Lung (tissue), 12 donors: ENCODE results near the gene BTN2A1. TPM values are rescaled to one million over a fixed set of nuclear protein-coding genes. Genes with fewer than 3 reads are reported as not detected.

Source experiments
- ATAC-seq: fragments of 200-7000 bp; cut with Tn5 transposase; one replicate; pipeline ENCODE4 v1.9.1; 2020; ENCODE audit warnings: moderate number of reproducible peaks; ENCODE audit not compliant: insufficient read depth, low FRiP score
- DNase-seq, 3 donors: peaks; one replicate each; pipeline ENCODE4 v3.0.0-alpha.2; 2013 to 2017
- H3K27ac ChIP-seq, 2 donors: one replicate each; pipeline ENCODE4 v1.5.1; 2013; ENCODE audit warnings: mild to moderate bottlenecking in 2 of 2, moderate library complexity in 2 of 2, control low read depth in 1 of 2, inconsistent platforms in 1 of 2, low read depth in 1 of 2, low read length in 1 of 2
- H3K27me3 ChIP-seq, 3 donors: one replicate each; pipeline ENCODE4 v1.5.1; 2013; ENCODE audit warnings: low read length in 2 of 3; ENCODE audit not compliant: control insufficient read depth in 3 of 3, insufficient read depth in 3 of 3
- H3K36me3 ChIP-seq, 4 donors: one replicate each; pipeline ENCODE4 v1.5.1; 2013; ENCODE audit warnings: low read length in 4 of 4, mild to moderate bottlenecking in 1 of 4, moderate library complexity in 1 of 4; ENCODE audit not compliant: control insufficient read depth in 4 of 4, insufficient read depth in 4 of 4
- H3K4me1 ChIP-seq, 5 donors: one replicate each; pipeline ENCODE4 v1.5.1; 2013; ENCODE audit warnings: low read length in 5 of 5, mild to moderate bottlenecking in 2 of 5, moderate library complexity in 1 of 5; ENCODE audit not compliant: control insufficient read depth in 5 of 5, insufficient read depth in 5 of 5
- H3K4me3 ChIP-seq: one replicate; pipeline ENCODE4 v1.5.1; 2013; ENCODE audit warnings: mild to moderate bottlenecking, control low read depth, moderate library complexity
- H3K9ac ChIP-seq, 2 donors: one replicate each; pipeline ENCODE4 v1.5.1; 2013; ENCODE audit warnings: low read length in 2 of 2, control low read depth in 1 of 2; ENCODE audit not compliant: insufficient read depth in 1 of 2
- H3K9me3 ChIP-seq, 4 donors: one replicate each; pipeline ENCODE4 v1.5.1; 2013; ENCODE audit warnings: low read length in 3 of 4, mild to moderate bottlenecking in 1 of 4, moderate library complexity in 1 of 4; ENCODE audit not compliant: control insufficient read depth in 4 of 4, insufficient read depth in 3 of 4
- WGBS, 2 donors: extraction: QIAGEN DNeasy Blood & Tissue Kit; methylation state at CpG; one replicate each; pipeline ENCODE4 v1.1.7; 2013; 5-methylcytosine and 5-hydroxymethylcytosine counted together
- polyA plus RNA-seq, 2 donors: library from polyadenylated mRNA; stranded (reverse); fragments of 200-250 nt; gene quantifications; one replicate each; pipeline ENCODE4 v1.2.1, GENCODE V29; 2013
- total RNA-seq, 2 donors: library from RNA; depleted of rRNA in 1 of 2; stranded (reverse); fragments of >200 nt in 1 of 2; gene quantifications; one replicate each; pipeline ENCODE4 v1.2.1, GENCODE V29; 2014 to 2021
- TF ChIP-seq, protein P1 (sequence below): IDR thresholded peaks from 2 replicates; pipeline ENCODE4 v1.5.1; 2012; ENCODE audit warnings: mild to moderate bottlenecking; ENCODE audit errors: control extremely low read depth, extremely low read depth
- donor health status: control.
- donor health status: control.
- donor health status: Bipolar disorder and iron deficiency.
- donor health status: healthy.
- donor health status: DM: yes; HTN: yes; CAD: no.

The BTN2A1 gene
- total and polyA plus RNA-seq, 4 donors = 12.4 to 35.3 (median 21.8) TPM

DNA sequence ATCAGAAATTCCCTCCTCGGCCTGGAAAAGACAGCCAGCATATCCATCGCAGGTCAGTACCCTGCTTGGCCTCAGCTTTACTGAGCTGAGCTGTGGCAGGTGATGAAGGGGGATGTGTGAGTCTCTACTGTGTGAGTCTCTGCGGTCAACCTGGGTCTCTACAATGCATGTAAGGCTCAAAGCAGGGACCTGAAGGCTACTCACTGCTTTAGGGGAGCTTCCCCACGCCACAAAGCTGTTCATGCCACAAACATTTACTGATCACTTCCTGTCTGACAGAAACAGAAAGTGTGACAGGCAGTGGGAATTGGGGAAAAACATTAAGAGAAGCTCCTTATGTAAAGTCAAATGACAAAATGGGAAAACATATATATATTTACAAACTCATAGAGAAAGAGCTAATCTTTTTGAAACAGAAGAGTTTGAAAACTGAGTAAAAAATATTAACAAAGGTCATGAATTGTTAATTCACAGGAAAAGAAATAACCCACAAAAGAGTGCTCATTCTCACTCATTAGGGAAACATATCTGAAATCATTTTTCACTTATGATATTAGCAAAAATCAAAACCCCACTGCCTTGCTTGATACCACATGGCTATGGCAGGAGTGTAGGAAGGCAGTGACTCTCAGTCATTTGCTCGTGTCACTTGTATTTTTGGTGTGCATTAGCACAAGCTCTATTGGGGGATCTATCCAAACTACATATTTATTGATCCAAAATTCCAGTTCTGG is 11.7 kb upstream of the BTN2A1 start:
- H3K9me3 ChIP-seq = no peaks in the 10 kb centered on the region
- H3K27ac ChIP-seq = peak overlapping the region in 1 of 2 donors; percentile 71
- no peak for DNase-seq
- peaks cover 4 to 20% (median 15%) of the 10 kb centered on the region in 4 donors for H3K36me3 ChIP-seq
- ATAC-seq = no peak
- H3K27me3 ChIP-seq = no peaks in the 10 kb centered on the region
- H3K4me1 ChIP-seq = peaks cover 0 to 8% (median 0%) of the 10 kb centered on the region in 5 donors
- H3K9ac ChIP-seq = no peak overlapping the region
- no peak overlapping the region for H3K4me3 ChIP-seq
- TF ChIP-seq, protein P1, sequence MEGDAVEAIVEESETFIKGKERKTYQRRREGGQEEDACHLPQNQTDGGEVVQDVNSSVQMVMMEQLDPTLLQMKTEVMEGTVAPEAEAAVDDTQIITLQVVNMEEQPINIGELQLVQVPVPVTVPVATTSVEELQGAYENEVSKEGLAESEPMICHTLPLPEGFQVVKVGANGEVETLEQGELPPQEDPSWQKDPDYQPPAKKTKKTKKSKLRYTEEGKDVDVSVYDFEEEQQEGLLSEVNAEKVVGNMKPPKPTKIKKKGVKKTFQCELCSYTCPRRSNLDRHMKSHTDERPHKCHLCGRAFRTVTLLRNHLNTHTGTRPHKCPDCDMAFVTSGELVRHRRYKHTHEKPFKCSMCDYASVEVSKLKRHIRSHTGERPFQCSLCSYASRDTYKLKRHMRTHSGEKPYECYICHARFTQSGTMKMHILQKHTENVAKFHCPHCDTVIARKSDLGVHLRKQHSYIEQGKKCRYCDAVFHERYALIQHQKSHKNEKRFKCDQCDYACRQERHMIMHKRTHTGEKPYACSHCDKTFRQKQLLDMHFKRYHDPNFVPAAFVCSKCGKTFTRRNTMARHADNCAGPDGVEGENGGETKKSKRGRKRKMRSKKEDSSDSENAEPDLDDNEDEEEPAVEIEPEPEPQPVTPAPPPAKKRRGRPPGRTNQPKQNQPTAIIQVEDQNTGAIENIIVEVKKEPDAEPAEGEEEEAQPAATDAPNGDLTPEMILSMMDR = no peak
- 54 to 70% methylated on average over 5 of the region's 5 CpGs for WGBS, 2 donors

DNA sequence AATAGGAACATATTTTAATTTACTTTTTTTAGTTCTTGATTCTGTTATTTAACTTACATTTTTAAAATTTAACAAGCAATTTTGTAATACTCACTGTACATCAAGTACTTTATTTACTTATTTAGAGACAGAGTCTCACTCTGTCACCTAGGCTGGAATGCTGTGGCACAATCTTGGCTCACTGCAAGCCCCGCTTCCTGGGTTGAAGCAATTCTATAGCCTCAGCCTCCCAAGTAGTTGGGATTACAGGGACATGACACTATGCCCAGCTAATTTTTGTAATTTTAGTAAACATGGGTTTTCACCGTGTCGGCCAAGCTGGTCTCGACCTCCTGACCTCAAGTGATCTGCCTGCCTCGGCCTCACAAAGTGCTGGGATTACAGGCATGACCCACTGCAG is 10.5 kb upstream of the BTN2A1 start:
- Histone ChIP-seq H3K9me3 (no peaks in the 10 kb centered on the region), H3K4me1 (peaks cover 0 to 6% (median 0%) of the 10 kb centered on the region in 5 donors), H3K27me3 (no peaks in the 10 kb centered on the region), H3K27ac (no peak overlapping the region), H3K9ac (no peak overlapping the region), H3K36me3 (peaks cover 4 to 24% (median 15%) of the 10 kb centered on the region in 4 donors), H3K4me3 (no peak overlapping the region)
- no peak for ATAC-seq
- DNase-seq = no peak
- 83 to 86% methylated on average over 5 of the region's 5 CpGs for WGBS, 2 donors
- TF ChIP-seq, protein P1 = no peak

DNA sequence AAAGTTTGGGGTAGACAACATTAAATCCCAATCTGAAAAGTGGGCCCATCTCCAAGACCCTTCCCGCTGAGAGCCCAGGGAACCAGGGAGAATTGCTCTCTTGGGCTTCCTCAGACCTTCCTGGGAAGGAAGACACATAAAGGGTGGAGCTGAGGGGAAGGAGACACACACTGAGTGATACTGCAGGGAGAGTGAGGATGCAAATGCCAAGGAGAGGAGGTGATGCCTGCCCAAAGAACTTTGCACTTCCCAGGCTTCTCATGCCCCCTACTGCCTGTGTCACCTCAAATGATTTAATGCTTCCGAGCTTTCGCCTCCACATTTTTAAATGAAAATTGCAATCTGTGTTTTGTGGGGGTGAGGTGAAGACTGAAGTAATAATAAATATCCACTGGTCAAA is 7.5 kb upstream of the BTN2A1 start:
- Histone ChIP-seq H3K9me3 (no peaks in the 10 kb centered on the region), H3K4me1 (peaks cover 0 to 5% (median 0%) of the 10 kb centered on the region in 5 donors), H3K9ac (no peak overlapping the region), H3K36me3 (peaks cover 4 to 22% (median 12%) of the 10 kb centered on the region in 4 donors), H3K4me3 (no peak overlapping the region), H3K27ac (no peak overlapping the region), H3K27me3 (no peaks in the 10 kb centered on the region)
- TF ChIP-seq, protein P1 = no peak
- DNase-seq (no peak), ATAC-seq (no peak)
- WGBS, 2 donors = 94 to 97% methylated on average over 3 of the region's 3 CpGs
